ENCODE data around the gene FAM219A. TPM values are rescaled to one million over a fixed set of nuclear protein-coding genes. Genes with fewer than 3 reads are reported as not detected.

Gene FAM219A
- total RNA-seq, 1 experiment from 2014 or later = 20.6 TPM

DNA sequence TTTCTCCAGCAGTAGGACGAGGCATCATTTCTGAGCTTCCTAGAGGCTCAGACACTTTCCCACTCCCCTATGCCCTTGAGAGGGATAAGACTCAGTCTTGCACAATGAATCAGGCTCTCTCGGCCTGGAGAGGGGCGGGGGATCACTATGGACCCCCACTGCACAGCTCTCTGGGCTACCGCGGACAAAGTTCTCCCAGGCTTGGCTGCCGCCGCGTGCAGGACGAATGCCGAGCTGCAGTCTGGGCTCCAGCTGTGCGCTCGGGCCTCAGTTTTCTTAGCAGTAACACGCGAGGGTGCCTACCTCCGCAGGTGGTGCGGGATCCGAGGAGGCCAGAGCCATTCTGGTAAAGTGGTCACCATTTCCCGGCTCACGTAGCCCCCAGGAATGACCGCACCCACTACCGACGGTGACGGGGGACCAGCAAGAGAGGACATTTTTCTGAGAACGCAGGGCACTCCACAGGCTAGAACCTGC, 78.3 kb downstream of the FAM219A start:
- ChIA-PET POLR2A (interaction anchor here (1.1 to 1.6 kb wide), 2 partner anchors 45 to 103 kb away, joined by 3 to 4 read pairs; no protein-coding TSS in a partner anchor), CTCF (interaction anchor here (0.7 to 7.9 kb wide), 20 partner anchors 8 to 224 kb away, joined by 3 to 168 read pairs (median 4); no protein-coding TSS in a partner anchor)
- no peak overlapping the region for H3K27ac Mint-ChIP-seq
- H3K4me3 Mint-ChIP-seq = peak overlapping the region; percentile 86
- peaks cover 23% of the 10 kb centered on the region for H3K4me1 Mint-ChIP-seq
- no peaks in the 10 kb centered on the region for H3K9me3 Mint-ChIP-seq
- DNase-seq (ENCODE audit: low spot score) (peak; percentile 40), ATAC-seq (no peak)
- no peaks in the 10 kb centered on the region for H3K36me3 Mint-ChIP-seq
- peaks cover 60% of the 10 kb centered on the region for H3K27me3 Mint-ChIP-seq (ENCODE audit: low read depth)
- TF ChIP-seq ZNF317 (CRISPR knock-in tag; IDR thresholded peaks at IDR 0.05; ENCODE audit: borderline replicate concordance, low read depth) (no peak), SOX15 (CRISPR knock-in tag; IDR thresholded peaks at IDR 0.05) (no peak), ZNF138 (CRISPR knock-in tag; conservative IDR thresholded peaks at IDR 0.05) (0 out of 2 replicates have a peak, but pooled peaks have one; percentile 6), GTF2I (CRISPR knock-in tag; conservative IDR thresholded peaks at IDR 0.05) (no peak), NFE2L1 (CRISPR knock-in tag; IDR thresholded peaks at IDR 0.05) (no peak), CREM (CRISPR knock-in tag; IDR thresholded peaks at IDR 0.05) (no peak), ZNF263 (CRISPR knock-in tag; IDR thresholded peaks at IDR 0.05; ENCODE audit: low read depth) (no peak), ARID4B (CRISPR knock-in tag; IDR thresholded peaks at IDR 0.05; ENCODE audit: borderline replicate concordance) (0 out of 2 replicates have a peak, but pooled peaks have one; percentile 63), PRDM15 (CRISPR knock-in tag; IDR thresholded peaks at IDR 0.05) (no peak), ELF4 (CRISPR knock-in tag; IDR thresholded peaks at IDR 0.05; ENCODE audit: low read depth) (no peak), SMAD3 (CRISPR knock-in tag; IDR thresholded peaks at IDR 0.05; ENCODE audit: borderline replicate concordance) (no peak), EMX1 (CRISPR knock-in tag; IDR thresholded peaks at IDR 0.05) (no peak), STAT6 (CRISPR knock-in tag; conservative IDR thresholded peaks at IDR 0.05; ENCODE audit: low read depth) (0 out of 2 replicates have a peak, but pooled peaks have one; percentile 27), ATF3 (CRISPR knock-in tag; conservative IDR thresholded peaks at IDR 0.05) (no peak), ZNF219 (CRISPR knock-in tag; IDR thresholded peaks at IDR 0.05; ENCODE audit: borderline replicate concordance) (no peak), MXD4 (CRISPR knock-in tag; IDR thresholded peaks at IDR 0.05; ENCODE audit: borderline replicate concordance) (no peak), SMAD4 (CRISPR knock-in tag; IDR thresholded peaks at IDR 0.05) (no peak), SP1 (CRISPR knock-in tag; conservative IDR thresholded peaks at IDR 0.05) (no peak), ZNF232 (CRISPR knock-in tag; IDR thresholded peaks at IDR 0.05) (no peak)
- TF ChIP-seq, protein P1, sequence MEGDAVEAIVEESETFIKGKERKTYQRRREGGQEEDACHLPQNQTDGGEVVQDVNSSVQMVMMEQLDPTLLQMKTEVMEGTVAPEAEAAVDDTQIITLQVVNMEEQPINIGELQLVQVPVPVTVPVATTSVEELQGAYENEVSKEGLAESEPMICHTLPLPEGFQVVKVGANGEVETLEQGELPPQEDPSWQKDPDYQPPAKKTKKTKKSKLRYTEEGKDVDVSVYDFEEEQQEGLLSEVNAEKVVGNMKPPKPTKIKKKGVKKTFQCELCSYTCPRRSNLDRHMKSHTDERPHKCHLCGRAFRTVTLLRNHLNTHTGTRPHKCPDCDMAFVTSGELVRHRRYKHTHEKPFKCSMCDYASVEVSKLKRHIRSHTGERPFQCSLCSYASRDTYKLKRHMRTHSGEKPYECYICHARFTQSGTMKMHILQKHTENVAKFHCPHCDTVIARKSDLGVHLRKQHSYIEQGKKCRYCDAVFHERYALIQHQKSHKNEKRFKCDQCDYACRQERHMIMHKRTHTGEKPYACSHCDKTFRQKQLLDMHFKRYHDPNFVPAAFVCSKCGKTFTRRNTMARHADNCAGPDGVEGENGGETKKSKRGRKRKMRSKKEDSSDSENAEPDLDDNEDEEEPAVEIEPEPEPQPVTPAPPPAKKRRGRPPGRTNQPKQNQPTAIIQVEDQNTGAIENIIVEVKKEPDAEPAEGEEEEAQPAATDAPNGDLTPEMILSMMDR (IDR thresholded peaks at IDR 0.05) = no peak
- TF ChIP-seq, protein P2, sequence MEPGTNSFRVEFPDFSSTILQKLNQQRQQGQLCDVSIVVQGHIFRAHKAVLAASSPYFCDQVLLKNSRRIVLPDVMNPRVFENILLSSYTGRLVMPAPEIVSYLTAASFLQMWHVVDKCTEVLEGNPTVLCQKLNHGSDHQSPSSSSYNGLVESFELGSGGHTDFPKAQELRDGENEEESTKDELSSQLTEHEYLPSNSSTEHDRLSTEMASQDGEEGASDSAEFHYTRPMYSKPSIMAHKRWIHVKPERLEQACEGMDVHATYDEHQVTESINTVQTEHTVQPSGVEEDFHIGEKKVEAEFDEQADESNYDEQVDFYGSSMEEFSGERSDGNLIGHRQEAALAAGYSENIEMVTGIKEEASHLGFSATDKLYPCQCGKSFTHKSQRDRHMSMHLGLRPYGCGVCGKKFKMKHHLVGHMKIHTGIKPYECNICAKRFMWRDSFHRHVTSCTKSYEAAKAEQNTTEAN (CRISPR knock-in tag; IDR thresholded peaks at IDR 0.05) = no peak
- TF ChIP-seq, protein P3, sequence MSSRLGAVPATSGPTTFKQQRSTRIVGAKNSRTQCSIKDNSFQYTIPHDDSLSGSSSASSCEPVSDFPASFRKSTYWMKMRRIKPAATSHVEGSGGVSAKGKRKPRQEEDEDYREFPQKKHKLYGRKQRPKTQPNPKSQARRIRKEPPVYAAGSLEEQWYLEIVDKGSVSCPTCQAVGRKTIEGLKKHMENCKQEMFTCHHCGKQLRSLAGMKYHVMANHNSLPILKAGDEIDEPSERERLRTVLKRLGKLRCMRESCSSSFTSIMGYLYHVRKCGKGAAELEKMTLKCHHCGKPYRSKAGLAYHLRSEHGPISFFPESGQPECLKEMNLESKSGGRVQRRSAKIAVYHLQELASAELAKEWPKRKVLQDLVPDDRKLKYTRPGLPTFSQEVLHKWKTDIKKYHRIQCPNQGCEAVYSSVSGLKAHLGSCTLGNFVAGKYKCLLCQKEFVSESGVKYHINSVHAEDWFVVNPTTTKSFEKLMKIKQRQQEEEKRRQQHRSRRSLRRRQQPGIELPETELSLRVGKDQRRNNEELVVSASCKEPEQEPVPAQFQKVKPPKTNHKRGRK (CRISPR knock-in tag; IDR thresholded peaks at IDR 0.05; ENCODE audit: borderline replicate concordance) = no peak
